PC-9 (cell line): ENCODE data around the gene PPP1CB. TPM values are rescaled to one million over a fixed set of nuclear protein-coding genes. Genes with fewer than 3 reads are reported as not detected.
"Not testable (repeated sequence)": the region's sequence is repeated elsewhere in the genome, so short reads cannot be mapped to it uniquely, and the experiment has no call there.

Experiments used
- BruUV-seq: library from RNA; stranded (reverse); fragments of 400-500 nt; replicated peaks from 2 replicates; lab custom pipeline; 2021; lab: Mats Ljungman, UMichigan
- CTCF ChIA-PET: fragments of 300-600 bp; sonication (Branson Sonifier 250); formaldehyde crosslinking; loops from one replicate; lab custom pipeline; 2022; ENCODE audit warnings: antibody characterized with exemption; lab: Charles Lee
- POLR2A ChIA-PET: fragments of 300-600 bp; sonication (Branson Sonifier 250); formaldehyde crosslinking; loops from one replicate; lab custom pipeline; 2022; ENCODE audit warnings: antibody characterized with exemption; ENCODE audit not compliant: unreplicated experiment; lab: Charles Lee
- DNase-seq, 2 experiments: peaks; one replicate each; pipeline versions ENCODE4 v3.0.0 to v3.0.0-alpha.2; 2015 to 2022; ENCODE audit warnings: mixed read lengths in 1 of 2
- H2AFZ ChIP-seq: fragments of 200-600 bp; sonication (generic); 2 replicates; pipeline ENCODE4 v1.8.1; 2017; ENCODE audit warnings: antibody characterized with exemption
- H3F3A ChIP-seq: fragments of 200-600 bp; sonication (generic); 2 replicates; pipeline ENCODE4 v1.8.1; 2017; ENCODE audit warnings: antibody characterized with exemption, mild to moderate bottlenecking, low read depth; ENCODE audit not compliant: insufficient read depth
- H3K27ac ChIP-seq: fragments of 200-600 bp; sonication (generic); 2 replicates; pipeline ENCODE4 v1.6.1; 2016; ENCODE audit warnings: mixed run types
- H3K27me3 ChIP-seq: fragments of 200-600 bp; sonication (generic); 2 replicates; pipeline ENCODE4 v1.6.1; 2016; ENCODE audit warnings: low read depth, mixed run types; ENCODE audit not compliant: insufficient read depth
- H3K36me3 ChIP-seq: fragments of 200-600 bp; sonication (generic); 2 replicates; pipeline ENCODE4 v1.6.1; 2016; ENCODE audit warnings: low read depth, mixed run types
- H3K4me1 ChIP-seq: fragments of 200-600 bp; sonication (generic); replicated peaks from 2 replicates; pipeline ENCODE4 v1.6.1; 2016; ENCODE audit warnings: mixed run types; ENCODE audit not compliant: insufficient read depth
- H3K4me2 ChIP-seq: fragments of 200-600 bp; sonication (generic); 2 replicates; pipeline ENCODE4 v1.6.1; 2017; ENCODE audit warnings: mixed run types
- H3K4me3 ChIP-seq: fragments of 200-600 bp; sonication (generic); 2 replicates; pipeline ENCODE4 v1.6.1; 2016; ENCODE audit warnings: mixed run types
- H3K79me2 ChIP-seq: fragments of 200-600 bp; sonication (generic); 2 replicates; pipeline ENCODE4 v1.6.1; 2017; ENCODE audit warnings: low read depth, mixed run types
- H3K9me2 ChIP-seq: fragments of 200-600 bp; sonication (generic); 2 replicates; pipeline ENCODE4 v1.8.1; 2017; ENCODE audit warnings: mild to moderate bottlenecking; ENCODE audit not compliant: insufficient read depth
- H3K9me3 ChIP-seq: fragments of 200-600 bp; sonication (generic); 2 replicates; pipeline ENCODE4 v1.8.1; 2016; ENCODE audit warnings: low read depth; ENCODE audit not compliant: insufficient read depth
- H4K20me1 ChIP-seq: fragments of 200-600 bp; sonication (generic); 2 replicates; pipeline ENCODE4 v1.8.1; 2017; ENCODE audit not compliant: insufficient read depth
- CTCF ChIP-seq: fragments of 200-600 bp; sonication (generic); conservative IDR thresholded peaks from 2 replicates; pipeline ENCODE4 v1.6.1; 2017; ENCODE audit warnings: mixed run types, antibody characterized with exemption, mild to moderate bottlenecking, moderate library complexity
- EZH2 ChIP-seq: fragments of 200-600 bp; sonication (generic); IDR thresholded peaks from 2 replicates; pipeline ENCODE4 v1.8.0; 2017; ENCODE audit warnings: antibody characterized with exemption, low read depth
- intact Hi-C: fragments of 100-400 bp; cut with micrococcal nuclease; formaldehyde crosslinking; loops from one replicate; pipeline ENCODE4 v1.10.0; 2022; ENCODE audit not compliant: unreplicated experiment
- total RNA-seq: library from RNA; stranded (reverse); gene quantifications from 2 replicates; pipeline ENCODE4 v1.2.3, GENCODE V29; 2021

Gene PPP1CB
- total RNA-seq, 1 experiment from 2014 or later: 231 TPM

GRCh38 chr2:28782423-28782822, 30.8 kb downstream of the PPP1CB start:
- no peaks in the 10 kb centered on the region for H3K9me3 ChIP-seq
- peaks cover 50% of the 10 kb centered on the region for H3K79me2 ChIP-seq
- no peak overlapping the region for H3K4me2 ChIP-seq
- no peaks in the 10 kb centered on the region for H3K27me3 ChIP-seq
- H3K36me3 ChIP-seq: peaks cover 68% of the 10 kb centered on the region
- TF ChIP-seq CTCF (no peak), EZH2 (no peak)
- peaks cover 35% of the 10 kb centered on the region for H4K20me1 ChIP-seq
- peak in 1 of 2 experiments; percentile 45 for DNase-seq
- H3F3A ChIP-seq: peaks cover 81% of the 10 kb centered on the region
- no peak overlapping the region for H2AFZ ChIP-seq
- H3K27ac ChIP-seq: no peak overlapping the region
- H3K4me3 ChIP-seq: no peak overlapping the region
- ChIA-PET CTCF (no interaction called here), POLR2A (no interaction called here)
- H3K9me2 ChIP-seq: no peaks in the 10 kb centered on the region
- intact Hi-C loops: no loop called here
- no peaks in the 10 kb centered on the region for H3K4me1 ChIP-seq
- BruUV-seq: no TSS peak

GRCh38 chr2:28784570-28784969, 32.9 kb downstream of the PPP1CB start:
- H3K27ac ChIP-seq, H3K4me1 ChIP-seq, H2AFZ ChIP-seq, POLR2A ChIA-PET, intact Hi-C loops, H3K4me3 ChIP-seq, H3K9me2 ChIP-seq, DNase-seq, H3K9me3 ChIP-seq, BruUV-seq, H3K27me3 ChIP-seq, H3K4me2 ChIP-seq: not testable (repeated sequence)
- CTCF ChIA-PET: interaction anchor here (0.6 kb wide), 1 partner anchor 9 kb away, joined by 13 read pairs; no protein-coding TSS in a partner anchor
- H3F3A ChIP-seq: peaks cover 78% of the 10 kb centered on the region
- H4K20me1 ChIP-seq: peaks cover 27% of the 10 kb centered on the region
- peaks cover 68% of the 10 kb centered on the region for H3K36me3 ChIP-seq
- H3K79me2 ChIP-seq: peaks cover 37% of the 10 kb centered on the region

GRCh38 chr2:28796620-28797019, 45.0 kb downstream of the PPP1CB start:
- no peaks in the 10 kb centered on the region for H3K27me3 ChIP-seq
- H3F3A ChIP-seq: peaks cover 62% of the 10 kb centered on the region
- H3K4me1 ChIP-seq: peaks cover 8% of the 10 kb centered on the region
- intact Hi-C loops: no loop called here
- POLR2A ChIA-PET: no interaction called here
- CTCF ChIA-PET: no interaction called here
- peaks cover 25% of the 10 kb centered on the region for H4K20me1 ChIP-seq
- H3K79me2 ChIP-seq: peaks cover 74% of the 10 kb centered on the region
- no peak overlapping the region for H3K4me2 ChIP-seq
- no peak for DNase-seq
- no peaks in the 10 kb centered on the region for H3K9me3 ChIP-seq
- H3K36me3 ChIP-seq: peaks cover 67% of the 10 kb centered on the region
- H3K27ac ChIP-seq: no peak overlapping the region; the same call in 1 of the 2 replicates
- no TSS peak for BruUV-seq
- no peak overlapping the region for H2AFZ ChIP-seq
- TF ChIP-seq CTCF (no peak), EZH2 (no peak)
- no peak overlapping the region for H3K4me3 ChIP-seq
- no peaks in the 10 kb centered on the region for H3K9me2 ChIP-seq

GRCh38 chr2:28801726-28802125, 50.1 kb downstream of the PPP1CB start:
- H3K4me1 ChIP-seq: peaks cover 32% of the 10 kb centered on the region
- H3K4me3 ChIP-seq: no peak overlapping the region
- H3K27ac ChIP-seq: peak overlapping the region; percentile 91
- peak in 1 of 2 experiments; percentile 68 for DNase-seq
- H3K9me3 ChIP-seq: no peaks in the 10 kb centered on the region
- H3K27me3 ChIP-seq: no peaks in the 10 kb centered on the region
- TF ChIP-seq CTCF: no peak
- TF ChIP-seq EZH2: no peak
- POLR2A ChIA-PET: interaction anchor here (0.6 kb wide), 2 partner anchors 10 to 188 kb away, joined by 10 read pairs; no protein-coding TSS in a partner anchor
- BruUV-seq: no TSS peak
- H2AFZ ChIP-seq: no peak overlapping the region
- H4K20me1 ChIP-seq: peaks cover 6% of the 10 kb centered on the region
- H3F3A ChIP-seq: peaks cover 68% of the 10 kb centered on the region; the same call in 1 of the 2 replicates
- peak overlapping the region; percentile 25; the same call in 1 of the 2 replicates for H3K4me2 ChIP-seq
- H3K9me2 ChIP-seq: no peaks in the 10 kb centered on the region
- H3K79me2 ChIP-seq: peaks cover 51% of the 10 kb centered on the region
- CTCF ChIA-PET: interaction anchor here (0.6 kb wide), 1 partner anchor 31 kb away, joined by 4 read pairs; no protein-coding TSS in a partner anchor
- H3K36me3 ChIP-seq: peaks cover 58% of the 10 kb centered on the region
- intact Hi-C loops: no loop called here
